NK-92 (cell line): ENCODE measurements around the gene OR52W1.
A peak's percentile ranks its signal among the peaks of the same experiment; 100 is the strongest.
"Not testable (repeated sequence)": the region's sequence is repeated elsewhere in the genome, so short reads cannot be mapped to it uniquely, and the experiment has no call there.

ENCODE experiments used
- DNase-seq: peaks from one replicate; lab custom pipeline; 2025; ENCODE audit not compliant: unreplicated experiment; lab: John Stamatoyannopoulos, UW

OR52W1 gene

GRCh38 chr11:6216501-6216900, 17.5 kb downstream of the OR52W1 start:
- DNase-seq, result no peak

GRCh38 chr11:6217722-6218121, 18.7 kb downstream of the OR52W1 start:
- no peak for DNase-seq

- no peak for DNase-seq
Measured at GRCh38 chr11:6219359-6219758, 20.3 kb downstream of the OR52W1 start.

GRCh38 chr11:6223854-6224253, 24.8 kb downstream of the OR52W1 start:
- DNase-seq, result no peak

- no peak for DNase-seq
Measured at GRCh38 chr11:6224421-6224820, 25.4 kb downstream of the OR52W1 start.

- DNase-seq, result no peak
Measured at GRCh38 chr11:6225024-6225423, 26.0 kb downstream of the OR52W1 start.

- DNase-seq, result no peak
Measured at GRCh38 chr11:6225896-6226295, 26.9 kb downstream of the OR52W1 start.

GRCh38 chr11:6228520-6228919, 29.5 kb downstream of the OR52W1 start:
- DNase-seq, result no peak

- no peak for DNase-seq
Measured at GRCh38 chr11:6229911-6230310, 30.9 kb downstream of the OR52W1 start.

GRCh38 chr11:6232899-6233298, 33.9 kb downstream of the OR52W1 start:
- DNase-seq, result no peak

GRCh38 chr11:6233984-6234386, 35.0 kb downstream of the OR52W1 start:
- no peak for DNase-seq

GRCh38 chr11:6234387-6235107, 35.5 kb downstream of the OR52W1 start, which contains the start of gene FHIP1B:
Gene FHIP1B, minus strand, starts transcription at chr11:6234636. Its CDS starts 10,120 bp downstream, at chr11:6224516.
- DNase-seq, result peak; percentile 98

GRCh38 chr11:6237266-6237665, 38.2 kb downstream of the OR52W1 start:
- no peak for DNase-seq

GRCh38 chr11:6237761-6238302, 38.8 kb downstream of the OR52W1 start:
- no peak for DNase-seq

GRCh38 chr11:6238902-6239301, 39.9 kb downstream of the OR52W1 start, which contains the start of gene CNGA4:
Gene CNGA4, plus strand, starts transcription at chr11:6239089. Its CDS starts 118 bp downstream, at chr11:6239207.
- DNase-seq, result no peak

GRCh38 chr11:6240139-6240538, 41.1 kb downstream of the OR52W1 start:
- no peak for DNase-seq

- no peak for DNase-seq
Measured at GRCh38 chr11:6240781-6241180, 41.8 kb downstream of the OR52W1 start.

GRCh38 chr11:6241316-6241715, 42.3 kb downstream of the OR52W1 start:
- no peak for DNase-seq

- no peak for DNase-seq
Measured at GRCh38 chr11:6245536-6245935, 46.5 kb downstream of the OR52W1 start.

- DNase-seq, result no peak
Measured at GRCh38 chr11:6248248-6248647, 49.2 kb downstream of the OR52W1 start.

- not testable (repeated sequence) for DNase-seq
Measured at GRCh38 chr11:6248897-6249296, 49.9 kb downstream of the OR52W1 start.
